Measurements from ENCODE around the gene ACHE. TPM values are rescaled to one million over a fixed set of nuclear protein-coding genes. Genes with fewer than 3 reads are reported as not detected.

ACHE gene
- total RNA-seq, 1 experiment from 2014 or later, result 10.4 TPM

GRCh38 chr7:100902638-100903037, 7.0 kb upstream of the ACHE start:
- DNase-seq (ENCODE audit: low read depth, low spot score) (no peak), ATAC-seq (no peak)
- ChIA-PET POLR2A (interaction anchor here (0.7 kb wide), 1 partner anchor 15 kb away, joined by 6 read pairs; no protein-coding TSS in a partner anchor), CTCF (interaction anchor here (0.7 kb wide), 1 partner anchor 63 kb away, joined by 3 read pairs; no protein-coding TSS in a partner anchor)
- TF ChIP-seq SIN3A (IDR thresholded peaks at IDR 0.05; ENCODE audit: borderline replicate concordance, insufficient read depth, low read depth, low read length) (no peak), POLR2AphosphoS5 (IDR thresholded peaks at IDR 0.05; ENCODE audit: low read depth, low read length) (no peak), TCF7L2 (IDR thresholded peaks at IDR 0.05; ENCODE audit: low read depth, low read length) (no peak), REST (IDR thresholded peaks at IDR 0.05; ENCODE audit: insufficient read depth in 1 of 2, low read depth in 2 of 2, low read length in 1 of 2) (no peak), CTCF (IDR thresholded peaks at IDR 0.05) (no peak)
- H3K4me3 ChIP-seq (ENCODE audit: low read depth in 2 of 2, low read length in 2 of 2), result no peak overlapping the region
- H3K9me3 ChIP-seq (ENCODE audit: control insufficient read depth, insufficient read depth, low read depth, low read length), result no peaks in the 10 kb centered on the region
- H3K27me3 ChIP-seq (ENCODE audit: control insufficient read depth, insufficient read depth, low read length), result no peaks in the 10 kb centered on the region
- intact Hi-C loops (cut with micrococcal nuclease; ENCODE audit: unreplicated experiment) (no loop called here), in situ Hi-C loops (cut with HindIII; ENCODE audit: low pct_unique_long_range_greater_than_20kb, low sequenced_read_pairs) (no loop called here)
- H3K27ac ChIP-seq (ENCODE audit: low read length), result no peak overlapping the region
- H3K4me1 ChIP-seq (ENCODE audit: control insufficient read depth, insufficient read depth, low read length), result no peaks in the 10 kb centered on the region
- H3K36me3 ChIP-seq (ENCODE audit: control insufficient read depth, insufficient read depth, low read length), result no peaks in the 10 kb centered on the region
- BruUV-seq (replicated peaks), result no TSS peak

- Histone ChIP-seq H3K27me3 (ENCODE audit: control insufficient read depth, insufficient read depth, low read length) (no peaks in the 10 kb centered on the region), H3K9me3 (ENCODE audit: control insufficient read depth, insufficient read depth, low read depth, low read length) (no peaks in the 10 kb centered on the region), H3K4me3 (ENCODE audit: low read depth in 2 of 2, low read length in 2 of 2) (no peak overlapping the region), H3K36me3 (ENCODE audit: control insufficient read depth, insufficient read depth, low read length) (no peaks in the 10 kb centered on the region), H3K4me1 (ENCODE audit: control insufficient read depth, insufficient read depth, low read length) (no peaks in the 10 kb centered on the region), H3K27ac (ENCODE audit: low read length) (no peak overlapping the region)
- in situ Hi-C loops (cut with HindIII; ENCODE audit: low pct_unique_long_range_greater_than_20kb, low sequenced_read_pairs), result no loop called here
- CTCF ChIA-PET, result no interaction called here
- ATAC-seq (no peak), DNase-seq (ENCODE audit: low read depth, low spot score) (no peak)
- no TSS peak for BruUV-seq (replicated peaks)
- POLR2A ChIA-PET, result no interaction called here
- intact Hi-C loops (cut with micrococcal nuclease; ENCODE audit: unreplicated experiment), result no loop called here
- TF ChIP-seq POLR2AphosphoS5 (IDR thresholded peaks at IDR 0.05; ENCODE audit: low read depth, low read length) (no peak), REST (IDR thresholded peaks at IDR 0.05; ENCODE audit: insufficient read depth in 1 of 2, low read depth in 2 of 2, low read length in 1 of 2) (no peak), CTCF (IDR thresholded peaks at IDR 0.05) (no peak), TCF7L2 (IDR thresholded peaks at IDR 0.05; ENCODE audit: low read depth, low read length) (no peak), SIN3A (IDR thresholded peaks at IDR 0.05; ENCODE audit: borderline replicate concordance, insufficient read depth, low read depth, low read length) (no peak)
These were observed 6.2 kb upstream of the ACHE start for GRCh38 chr7:100901921-100902332.
